Brain pericyte (primary cell): ENCODE data around the gene CSF2RB.

ENCODE experiments used
- DNase-seq: peaks from one replicate; pipeline ENCODE4 v3.0.0-alpha.2; 2012; ENCODE audit warnings: low read depth, low spot score

The CSF2RB gene

GRCh38 chr22:36913427-36914389 is at the start of gene CSF2RB:
Gene CSF2RB (plus strand): TSS chr22:36913628. CDS start chr22:36922208, 8,580 bp downstream.
- no peak for DNase-seq

- no peak for DNase-seq
Observed at GRCh38 chr22:36863979-36864378, 49.4 kb upstream of the CSF2RB start.

DNA sequence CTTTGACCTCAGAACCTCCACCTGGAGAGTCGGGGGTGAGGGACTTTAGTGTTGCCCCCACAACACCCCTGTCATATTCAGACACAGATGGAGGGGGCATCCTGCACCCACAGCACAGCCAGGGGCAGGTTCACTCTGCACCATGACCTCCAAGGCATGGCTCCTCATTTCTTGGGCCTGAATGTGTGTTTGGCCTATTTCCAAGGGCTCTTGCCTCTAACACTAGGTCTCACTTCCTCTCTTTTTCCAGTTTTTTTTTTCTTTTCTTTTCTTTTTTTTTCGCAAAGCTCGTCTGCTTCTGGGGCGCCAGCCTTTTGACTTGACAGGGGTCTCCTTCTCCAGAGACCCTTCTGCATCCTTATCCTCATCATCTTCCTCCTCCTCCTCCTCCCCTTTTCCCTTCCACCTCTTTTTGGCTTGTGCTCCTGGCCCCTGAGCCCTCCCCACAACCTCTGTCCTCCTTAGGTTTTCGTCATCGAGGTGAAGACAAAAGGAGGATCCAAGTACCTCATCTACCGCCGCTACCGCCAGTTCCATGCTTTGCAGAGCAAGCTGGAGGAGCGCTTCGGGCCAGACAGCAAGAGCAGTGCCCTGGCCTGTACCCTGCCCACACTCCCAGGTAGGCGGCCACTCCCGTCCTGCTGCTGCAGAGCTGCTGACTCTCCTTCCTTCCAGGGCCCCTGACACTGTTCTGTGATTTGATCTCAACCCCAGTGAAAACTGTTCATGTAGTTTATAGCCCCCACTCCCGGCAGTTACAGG is 48.8 kb upstream of the CSF2RB start:
- DNase-seq: no peak

- DNase-seq: no peak
Observed at GRCh38 chr22:36865346-36865745, 48.1 kb upstream of the CSF2RB start.

DNA sequence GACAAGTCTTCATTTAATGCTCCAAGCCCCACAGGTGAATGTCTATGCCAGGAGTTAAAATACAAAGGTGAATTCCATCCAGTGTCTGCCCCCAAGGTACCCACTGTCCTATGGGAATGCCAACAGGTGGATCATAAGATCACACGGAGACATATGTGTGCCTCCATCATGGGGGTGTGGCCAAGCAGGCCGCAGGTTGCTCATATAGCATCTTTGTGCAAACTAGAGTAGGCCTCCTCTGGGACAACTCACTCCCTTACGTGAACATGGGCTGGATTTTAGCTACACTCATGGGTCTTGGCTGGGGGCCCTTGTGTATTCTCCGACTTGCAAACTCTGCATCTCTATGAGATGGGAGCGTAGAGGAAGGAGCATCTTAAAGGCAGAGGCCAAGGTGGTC is 45.7 kb upstream of the CSF2RB start:
- DNase-seq: no peak

DNA sequence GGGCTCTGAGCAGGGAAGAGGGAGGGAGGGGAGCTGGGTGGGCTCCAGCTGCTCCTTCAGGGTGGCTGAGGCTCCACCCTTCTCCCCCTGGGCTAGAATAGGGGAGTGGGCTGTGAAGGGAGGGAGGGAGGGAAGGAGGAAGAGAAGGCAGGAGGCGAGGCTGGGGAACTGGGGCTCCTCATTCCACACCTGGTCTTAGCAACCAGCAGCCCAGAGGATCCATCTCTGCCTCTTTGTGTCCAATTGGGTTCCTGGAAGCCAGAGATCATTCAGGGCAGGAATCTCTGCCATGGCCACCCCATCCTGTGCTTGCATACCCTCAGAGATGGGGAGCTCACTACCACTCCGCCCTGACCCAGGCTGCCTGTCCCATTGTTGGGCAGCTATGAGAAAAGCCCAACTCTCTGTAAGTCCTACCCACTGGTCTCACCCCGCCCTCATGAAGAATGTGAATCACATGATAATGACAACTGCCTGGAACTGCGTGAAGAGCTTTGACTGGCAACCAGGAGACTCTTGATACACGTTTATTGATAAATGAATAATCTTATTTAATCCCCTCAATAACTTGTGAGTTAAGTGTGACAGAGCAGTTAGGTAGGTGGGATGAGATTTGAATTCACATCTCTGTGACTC is 44.8 kb upstream of the CSF2RB start:
- DNase-seq: no peak

DNA sequence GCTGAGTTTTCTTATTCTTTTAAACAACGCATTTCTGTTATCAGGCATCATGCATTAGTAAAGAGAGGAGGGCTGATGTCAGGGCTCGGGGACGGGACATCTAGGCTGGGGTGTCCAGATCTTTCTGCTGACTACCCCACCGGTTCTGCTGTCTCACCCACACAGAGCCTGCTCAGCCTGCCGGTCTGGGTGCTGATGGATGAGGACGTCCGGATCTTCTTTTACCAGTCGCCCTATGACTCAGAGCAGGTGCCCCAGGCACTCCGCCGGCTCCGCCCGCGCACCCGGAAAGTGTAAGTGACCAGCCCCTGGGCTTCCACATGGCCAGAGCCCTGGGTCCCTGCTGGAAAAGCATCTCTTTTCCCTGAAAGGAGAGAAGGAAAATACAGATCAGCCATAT is 43.2 kb upstream of the CSF2RB start:
- no peak for DNase-seq

DNA sequence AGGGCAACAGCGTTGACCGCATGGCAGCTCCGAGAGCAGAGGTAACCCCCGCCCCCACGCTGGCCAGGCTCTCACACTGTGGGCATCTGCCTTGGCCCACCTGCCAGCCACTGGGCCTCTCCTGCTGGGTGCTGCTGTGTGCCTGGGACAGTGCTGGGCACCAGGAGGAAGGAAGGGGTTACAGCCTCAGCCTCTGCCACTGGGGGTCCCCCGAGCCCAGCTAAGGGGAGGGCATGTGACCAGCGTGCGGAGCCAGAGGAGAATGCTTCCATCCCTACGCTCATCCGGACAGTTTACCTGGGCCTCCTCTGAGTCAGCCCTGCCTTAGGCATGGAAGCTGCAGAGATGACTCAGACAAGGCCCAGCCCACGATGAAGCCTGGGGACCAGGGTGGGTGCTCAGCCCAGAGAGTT is 41.8 kb upstream of the CSF2RB start:
- DNase-seq: no peak

DNA sequence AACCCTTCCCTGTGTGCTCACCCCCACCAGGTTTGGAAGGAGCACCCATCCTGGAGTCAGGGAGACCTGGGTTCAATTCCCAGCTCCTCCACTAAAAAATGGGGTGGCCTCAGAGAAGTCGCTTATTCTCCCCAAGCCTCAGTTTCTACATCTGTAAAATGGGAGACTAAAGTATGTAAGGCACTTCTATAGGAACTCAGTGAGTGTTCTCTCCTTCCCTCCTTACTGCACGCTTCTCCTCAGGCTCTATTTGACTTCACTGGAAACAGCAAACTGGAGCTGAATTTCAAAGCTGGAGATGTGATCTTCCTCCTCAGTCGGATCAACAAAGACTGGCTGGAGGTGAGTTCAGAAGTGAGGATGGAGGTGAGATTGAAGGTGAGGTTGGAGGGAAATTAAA is 41.3 kb upstream of the CSF2RB start:
- DNase-seq: no peak

GRCh38 chr22:36872866-36873498 is 40.4 kb upstream of the CSF2RB start:
- no peak for DNase-seq

DNA sequence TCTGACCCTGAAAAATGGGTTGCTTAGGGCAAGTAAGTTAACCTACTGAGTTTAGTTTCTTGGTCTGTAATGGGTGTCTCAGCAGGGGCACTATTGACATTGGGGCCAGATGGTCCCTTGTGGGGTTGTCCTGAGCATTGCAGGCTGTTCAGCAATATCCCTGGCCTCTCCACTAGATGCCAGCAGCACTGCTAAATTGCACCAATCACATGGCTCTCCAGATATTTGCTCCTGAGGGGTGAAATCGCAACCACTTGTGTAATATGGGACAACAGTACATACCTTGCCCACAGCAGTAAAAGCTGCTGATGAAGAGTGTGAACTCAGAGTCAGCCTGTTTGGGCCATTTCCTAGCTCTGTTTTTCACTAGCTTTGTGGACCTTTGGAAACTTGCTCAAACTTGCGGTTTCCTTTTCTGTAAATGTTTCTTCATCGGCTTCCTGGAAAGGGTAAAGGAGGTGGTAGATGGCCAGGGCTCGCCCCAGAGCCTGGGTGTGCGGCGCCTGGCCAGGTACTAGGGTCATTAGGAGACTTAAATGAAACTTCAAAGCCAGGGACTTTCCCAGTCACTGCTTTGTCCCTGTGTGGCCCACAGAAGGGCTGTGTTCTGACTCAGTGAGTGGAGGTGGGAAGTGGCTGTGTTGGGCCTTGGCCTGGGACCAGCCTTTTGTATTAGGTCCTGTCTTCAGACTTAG is 39.7 kb upstream of the CSF2RB start:
- DNase-seq: no peak

- no peak for DNase-seq
Observed at GRCh38 chr22:36874309-36874696, 39.1 kb upstream of the CSF2RB start.

DNA sequence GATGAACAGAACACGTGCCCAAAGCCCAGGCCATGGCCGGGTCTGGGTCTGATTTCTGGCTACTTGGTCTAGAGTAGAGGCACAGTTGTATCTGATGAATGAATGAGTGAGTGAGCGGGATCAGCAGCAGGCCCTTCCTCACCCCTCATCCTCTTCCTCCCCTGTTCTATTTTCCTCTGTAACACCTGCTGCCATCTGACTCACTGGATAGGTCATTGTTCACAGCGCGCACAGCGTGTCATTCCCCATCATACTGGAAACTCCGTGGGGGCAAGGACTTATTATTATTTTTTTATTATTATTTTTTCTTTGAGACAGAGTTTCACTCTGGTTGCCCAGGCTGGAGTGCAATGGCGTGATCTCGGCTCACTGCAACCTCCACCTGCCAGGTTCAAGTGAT is 38.7 kb upstream of the CSF2RB start:
- DNase-seq: no peak

- no peak for DNase-seq
Observed at GRCh38 chr22:36875741-36876140, 37.7 kb upstream of the CSF2RB start.

- DNase-seq: no peak
Observed at GRCh38 chr22:36879775-36880174, 33.7 kb upstream of the CSF2RB start.

GRCh38 chr22:36881504-36882245 is 31.8 kb upstream of the CSF2RB start:
- no peak for DNase-seq

- no peak for DNase-seq
Observed at GRCh38 chr22:36884349-36885158, 28.9 kb upstream of the CSF2RB start.

DNA sequence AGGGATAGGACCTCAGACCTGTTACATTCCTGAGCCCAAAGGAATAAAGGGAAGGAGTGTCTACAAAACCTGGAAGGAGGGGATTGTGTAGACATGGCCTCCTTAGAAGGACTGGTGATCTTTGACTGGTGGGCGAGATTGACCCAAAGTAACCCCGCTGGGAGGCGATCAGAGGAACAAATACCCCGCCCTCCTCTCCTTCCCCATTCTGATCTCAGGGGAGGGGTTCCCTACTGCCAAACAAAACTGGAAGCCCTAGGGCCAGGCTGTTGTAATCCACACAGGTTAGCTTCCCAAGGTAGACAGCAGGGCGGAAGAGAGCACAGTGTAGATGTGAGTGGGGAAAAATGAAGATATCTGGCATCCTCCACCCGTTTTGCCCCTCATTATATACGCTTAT is 28.0 kb upstream of the CSF2RB start:
- DNase-seq: no peak

DNA sequence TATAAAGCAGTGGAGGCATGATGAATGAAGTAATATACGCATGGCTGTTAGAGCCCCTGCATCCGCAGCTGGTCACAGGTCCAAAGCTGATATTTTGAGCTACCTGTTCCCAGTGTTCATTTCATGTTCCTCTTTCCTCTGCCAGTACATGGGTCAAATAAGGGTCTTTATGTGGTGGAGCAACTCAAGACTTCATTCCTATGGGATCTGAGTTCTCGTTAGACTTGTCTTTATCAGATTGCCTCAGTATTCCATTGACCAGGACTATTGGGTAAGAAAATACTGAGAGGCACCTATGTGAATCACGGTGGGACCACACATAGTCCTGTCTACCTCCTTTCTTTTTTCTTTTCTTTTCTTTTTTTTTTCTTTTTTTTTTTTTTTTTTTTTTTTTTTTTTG is 27.4 kb upstream of the CSF2RB start:
- no peak for DNase-seq

DNA sequence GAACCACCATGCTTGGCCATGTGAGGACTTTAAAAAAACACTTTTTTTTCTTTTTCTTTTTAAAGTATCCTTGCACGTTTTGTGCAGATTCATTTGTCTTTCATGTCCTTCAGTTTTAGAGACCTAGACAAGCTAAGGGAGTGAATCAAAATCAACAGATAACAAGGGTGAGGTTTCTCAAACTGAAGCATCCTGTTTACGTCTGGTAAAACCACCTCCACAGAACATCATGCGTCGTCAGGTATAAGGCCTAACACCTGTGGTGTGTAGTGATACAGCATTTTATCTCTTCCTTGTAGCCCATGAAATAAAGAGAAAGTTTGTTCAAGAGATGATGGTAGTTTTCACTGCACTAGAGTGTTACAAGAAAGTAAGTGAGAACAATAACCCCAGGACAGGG is 26.3 kb upstream of the CSF2RB start:
- DNase-seq: no peak
